Spleen (tissue), 11 donors: ENCODE results near the gene CRIP1. TPM values are rescaled to one million over a fixed set of nuclear protein-coding genes. Genes with fewer than 3 reads are reported as not detected.

Experiments
- DNase-seq: peaks from one replicate; pipeline ENCODE4 v3.0.0-alpha.2; 2020
- H3K27ac ChIP-seq, 8 donors: fragments of 200-600 bp; sonication (generic) in 7 of 8; 1 replicate in 4 of 8; 2 replicates in 4 of 8; pipeline versions ENCODE4 v1.5.0 to v1.8.0; 2016 to 2021; ENCODE audit warnings: inconsistent platforms in 4 of 8, mild to moderate bottlenecking in 4 of 8, moderate library complexity in 1 of 8
- H3K27me3 ChIP-seq, 7 donors: fragments of 200-600 bp; sonication (generic) in 6 of 7; replicated peaks in 1 of 7; 1 replicate in 4 of 7; 2 replicates in 3 of 7; pipeline versions ENCODE4 v1.5.0 to v1.8.0; 2016 to 2021; ENCODE audit warnings: inconsistent platforms in 3 of 7, mild to moderate bottlenecking in 1 of 7
- H3K36me3 ChIP-seq, 6 donors: fragments of 200-600 bp; sonication (generic) in 5 of 6; 1 replicate in 4 of 6; 2 replicates in 2 of 6; pipeline versions ENCODE4 v1.5.0 to v1.8.0; 2016 to 2021; ENCODE audit warnings: inconsistent platforms in 2 of 6
- H3K4me1 ChIP-seq, 6 donors: fragments of 200-600 bp; sonication (generic) in 5 of 6; 1 replicate in 3 of 6; 2 replicates in 3 of 6; pipeline versions ENCODE4 v1.5.0 to v1.8.0; 2016 to 2021; ENCODE audit warnings: inconsistent platforms in 3 of 6
- H3K4me3 ChIP-seq, 8 donors: fragments of 200-600 bp; sonication (generic) in 7 of 8; 1 replicate in 4 of 8; 2 replicates in 4 of 8; pipeline versions ENCODE4 v1.5.0 to v1.8.0; 2016 to 2021; ENCODE audit warnings: inconsistent platforms in 4 of 8, mild to moderate bottlenecking in 4 of 8, moderate library complexity in 2 of 8
- H3K9me3 ChIP-seq, 8 donors: fragments of 200-600 bp; sonication (generic) in 7 of 8; 1 replicate in 4 of 8; 2 replicates in 4 of 8; pipeline versions ENCODE4 v1.5.0 to v1.8.0; 2016 to 2021; ENCODE audit warnings: inconsistent platforms in 4 of 8
- CTCF ChIP-seq, 11 experiments: fragments of 200-600 bp in 7 of 11; fragments of 450-650 bp in 4 of 11; sonication (generic) in 4 of 11; IDR thresholded peaks in 8 of 11; conservative IDR thresholded peaks in 3 of 11; 1 replicate in 7 of 11; 2 replicates in 4 of 11; pipeline versions ENCODE4 v1.4.0 to v1.8.0; 2016 to 2021; ENCODE audit warnings: antibody characterized with exemption in 11 of 11, inconsistent platforms in 4 of 11, mild to moderate bottlenecking in 1 of 11
- POLR2A ChIP-seq, 3 donors: fragments of 450-650 bp; IDR thresholded peaks; one replicate each; pipeline ENCODE4 v1.5.1; 2017; ENCODE audit warnings: antibody characterized with exemption in 3 of 3, mild to moderate bottlenecking in 1 of 3
- POLR2AphosphoS5 ChIP-seq, 3 donors: sonication (generic); formaldehyde crosslinking; IDR thresholded peaks; one replicate each; pipeline ENCODE4 v1.5.1; 2017; ENCODE audit warnings: antibody characterized with exemption in 3 of 3
- WGBS, 5 donors: extraction: QIAGEN DNeasy Blood & Tissue Kit in 3 of 5; methylation state at CpG; one replicate each; pipeline versions ENCODE4 v1.1.5 to v1.1.7; 2013 to 2018; 5-methylcytosine and 5-hydroxymethylcytosine counted together
- intact Hi-C: fragments of 100-400 bp; cut with DNase I; formaldehyde crosslinking; loops from one replicate; pipeline ENCODE4 v1.15.0; 2023; ENCODE audit warnings: low total_unique reads
- polyA plus RNA-seq, 3 donors: library from polyadenylated mRNA; stranded (reverse); fragments of 200-250 nt; gene quantifications; one replicate each; pipeline ENCODE4 v1.2.1, GENCODE V29; 2013
- total RNA-seq, 7 donors: library from RNA; depleted of rRNA in 3 of 7; stranded (reverse); fragments of >200 nt in 3 of 7; fragmentation: NEBNext Ultra II Directional in 4 of 7; extraction: Animal tissue kit (Norgen Biotek cat#: 25700) in 4 of 7; gene quantifications; one replicate each; pipeline versions ENCODE4 v1.1.0 to v1.2.1, GENCODE V29; 2016 to 2021
- donor health status: healthy with polysubstance abuse.
- donor health status: DM: no; HTN: no; CAD: no; lungs with moderate emphysema.
- donor health status: DM: no; HTN: no; CAD: no.
- donor health status: Bipolar disorder and iron deficiency.
- donor health status: healthy.
- donor health status: DM: no; HTN: no; CAD: no.
- donor health status: DM: yes; HTN: yes; CAD: no.

The CRIP1 gene
- total and polyA plus RNA-seq, 10 donors, result 20.5 to 349 (median 65.3) TPM

DNA sequence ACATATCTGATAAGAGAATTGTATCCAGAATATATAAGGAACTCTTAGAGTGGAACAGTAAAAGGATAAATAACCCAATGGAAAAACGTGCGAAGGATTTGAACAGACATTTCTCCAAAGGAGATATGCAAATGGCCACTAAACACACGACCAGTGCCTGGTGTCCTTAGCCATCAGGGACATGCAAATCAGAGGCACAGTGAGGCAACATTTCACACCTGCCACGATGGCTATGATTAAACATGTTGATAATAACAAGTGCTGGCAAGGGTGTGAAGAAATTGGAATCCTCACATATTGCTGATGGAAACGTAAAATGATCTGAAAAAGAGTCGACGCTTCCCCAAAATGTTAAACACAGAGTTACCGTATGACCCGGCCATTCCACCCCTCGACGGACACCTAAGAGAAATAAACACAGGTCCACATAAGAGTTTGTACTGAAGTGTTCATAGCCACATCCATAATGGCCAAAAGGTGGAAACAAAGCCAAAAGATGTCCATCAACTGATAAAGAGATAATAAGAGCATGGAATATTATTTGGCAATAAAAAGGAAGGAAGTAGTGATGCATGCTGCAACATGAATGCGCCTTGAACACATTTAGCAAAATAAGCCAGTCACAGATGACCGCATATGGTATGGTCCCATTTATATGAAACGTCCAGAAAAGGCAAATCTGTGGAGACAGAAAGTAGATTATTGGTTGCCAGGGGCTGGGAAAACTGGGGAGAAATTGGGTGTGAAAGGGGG is 33.4 kb downstream of the CRIP1 start:
- TF ChIP-seq CTCF (IDR thresholded peaks at IDR 0.05 in 8 of 11, conservative IDR thresholded peaks at IDR 0.05 in 3 of 11), result no peak
- no peak for TF ChIP-seq POLR2A (IDR thresholded peaks at IDR 0.05)
- no peak for TF ChIP-seq POLR2AphosphoS5 (IDR thresholded peaks at IDR 0.05)
- intact Hi-C loops, result no loop called here
- H3K36me3 ChIP-seq, result no peaks in the 10 kb centered on the region
- no peak for DNase-seq
- no peak overlapping the region for H3K4me3 ChIP-seq
- H3K4me1 ChIP-seq, result no peaks in the 10 kb centered on the region
- H3K27ac ChIP-seq, result no peak overlapping the region
- H3K9me3 ChIP-seq, result no peaks in the 10 kb centered on the region
- peaks cover 0 to 44% (median 0%) of the 10 kb centered on the region in 7 donors for H3K27me3 ChIP-seq
- WGBS, 5 donors, result 70 to 74% (median 70%) methylated on average over 14 of the region's 14 CpGs

DNA sequence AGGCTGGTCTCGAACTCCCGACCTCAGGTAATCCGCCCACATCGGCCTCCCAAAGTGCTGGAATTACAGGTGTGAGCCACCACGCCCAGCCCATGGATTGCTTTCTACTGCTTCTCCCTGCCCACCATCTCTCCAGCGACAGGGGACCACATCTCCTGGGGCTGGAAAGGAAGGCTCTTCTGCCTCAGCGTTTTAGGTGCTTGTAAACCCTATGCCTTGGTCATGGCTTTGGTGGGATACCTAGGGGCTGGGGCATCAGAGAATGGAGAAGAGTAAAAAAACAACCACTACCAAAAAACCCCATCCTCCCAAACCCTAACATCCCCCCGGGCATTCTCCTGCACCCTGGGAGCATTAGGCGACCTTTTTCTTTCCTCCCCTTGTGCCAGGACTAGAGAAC is 38.6 kb downstream of the CRIP1 start:
- no peaks in the 10 kb centered on the region for H3K36me3 ChIP-seq
- TF ChIP-seq POLR2AphosphoS5 (IDR thresholded peaks at IDR 0.05) (no peak), CTCF (IDR thresholded peaks at IDR 0.05 in 8 of 11, conservative IDR thresholded peaks at IDR 0.05 in 3 of 11) (no peak), POLR2A (IDR thresholded peaks at IDR 0.05) (no peak)
- DNase-seq, result no peak
- 88 to 93% (median 91%) methylated on average over 9 of the region's 9 CpGs for WGBS, 5 donors
- H3K4me3 ChIP-seq, result peak overlapping the region in 1 of 8 donors; percentile 80
- H3K27ac ChIP-seq, result peak overlapping the region in 1 of 8 donors; percentile 53
- H3K9me3 ChIP-seq, result no peaks in the 10 kb centered on the region
- H3K4me1 ChIP-seq, result peaks cover 30 to 46% (median 42%) of the 10 kb centered on the region in 6 donors
- peaks cover 0 to 58% (median 24%) of the 10 kb centered on the region in 7 donors for H3K27me3 ChIP-seq
- intact Hi-C loops, result no loop called here

DNA sequence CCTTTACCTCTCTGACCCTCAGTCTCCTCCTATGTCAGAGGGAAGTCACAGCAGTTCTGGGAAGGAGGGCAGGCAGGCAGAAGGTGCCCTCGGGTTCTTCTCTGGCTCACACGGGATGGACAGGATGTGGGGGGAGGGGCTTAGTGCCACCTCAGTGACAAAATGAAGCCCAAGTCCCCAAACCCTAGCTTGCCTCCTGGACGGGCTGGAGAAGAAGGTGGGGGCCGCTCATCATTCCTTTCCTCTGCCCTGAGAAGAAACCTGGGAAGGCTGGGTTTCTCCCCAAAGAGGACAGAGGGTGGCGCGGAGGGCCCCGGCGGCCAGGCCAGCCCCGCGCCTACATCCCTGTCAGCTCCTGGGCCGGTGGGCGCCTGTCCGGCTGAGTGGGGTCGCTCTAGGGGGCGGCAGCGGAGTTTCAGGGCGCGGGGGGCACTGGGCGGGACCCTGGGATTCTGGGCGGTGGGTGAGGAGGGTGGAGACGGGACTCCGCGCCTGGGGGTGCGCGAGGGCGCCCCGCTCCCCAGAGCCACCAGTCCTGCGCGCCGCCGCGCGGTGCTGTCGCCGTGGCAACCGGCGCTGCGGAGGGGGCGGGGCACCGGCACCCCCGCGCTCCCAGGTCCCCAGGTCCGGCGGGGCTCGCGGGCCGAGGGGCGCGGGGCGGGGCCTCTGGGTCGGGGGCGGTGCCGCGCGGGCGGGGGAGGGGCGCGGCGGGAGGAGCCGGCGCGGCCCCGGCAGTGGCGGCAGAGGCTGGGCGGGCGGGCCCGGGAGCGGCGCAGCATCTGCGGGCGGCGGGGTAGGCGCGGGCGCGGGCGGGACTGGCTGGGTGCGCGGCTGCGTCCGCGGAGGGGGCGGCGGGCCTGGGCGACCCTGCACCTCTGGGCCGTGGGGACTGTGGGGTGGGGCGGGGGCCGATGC is 39.4 kb downstream of the CRIP1 start, which contains the start of gene TMEM121:
Gene TMEM121, plus strand, starts transcription at position 723 of the 915 bp plus-strand sequence. CDS start 2,252 bp downstream, outside the sequence.
- 1 to 4% (median 2%) methylated on average over 32 to 88 of the region's 88 CpGs for WGBS, 5 donors
- DNase-seq, result peak; percentile 79
- Histone ChIP-seq H3K4me3 (peak within 1 kb of the TSS; percentile 34 to 80 (median 53)), H3K4me1 (peaks cover 30 to 53% (median 49%) of the 10 kb centered on the region in 6 donors), H3K27me3 (peaks cover 0 to 62% (median 24%) of the 10 kb centered on the region in 7 donors), H3K27ac (peak within 1 kb of the TSS in 3 of 8 donors; percentile 22 to 53 (median 39)), H3K9me3 (no peaks in the 10 kb centered on the region), H3K36me3 (no peaks in the 10 kb centered on the region)
- intact Hi-C loops, result no loop called here
- no peak for TF ChIP-seq POLR2A (IDR thresholded peaks at IDR 0.05)
- TF ChIP-seq CTCF (IDR thresholded peaks at IDR 0.05 in 8 of 11, conservative IDR thresholded peaks at IDR 0.05 in 3 of 11), result no peak
- TF ChIP-seq POLR2AphosphoS5 (IDR thresholded peaks at IDR 0.05), result no peak
